Measurements from ENCODE around the gene ZNF362. TPM values are rescaled to one million over a fixed set of nuclear protein-coding genes. Genes with fewer than 3 reads are reported as not detected.

ZNF362 gene, protein sequence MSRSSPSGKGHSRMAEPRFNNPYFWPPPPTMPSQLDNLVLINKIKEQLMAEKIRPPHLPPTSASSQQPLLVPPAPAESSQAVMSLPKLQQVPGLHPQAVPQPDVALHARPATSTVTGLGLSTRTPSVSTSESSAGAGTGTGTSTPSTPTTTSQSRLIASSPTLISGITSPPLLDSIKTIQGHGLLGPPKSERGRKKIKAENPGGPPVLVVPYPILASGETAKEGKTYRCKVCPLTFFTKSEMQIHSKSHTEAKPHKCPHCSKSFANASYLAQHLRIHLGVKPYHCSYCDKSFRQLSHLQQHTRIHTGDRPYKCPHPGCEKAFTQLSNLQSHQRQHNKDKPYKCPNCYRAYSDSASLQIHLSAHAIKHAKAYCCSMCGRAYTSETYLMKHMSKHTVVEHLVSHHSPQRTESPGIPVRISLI
- polyA plus RNA-seq (2012; ENCODE audit: low read depth, missing spikeins), result 7.1 TPM

DNA sequence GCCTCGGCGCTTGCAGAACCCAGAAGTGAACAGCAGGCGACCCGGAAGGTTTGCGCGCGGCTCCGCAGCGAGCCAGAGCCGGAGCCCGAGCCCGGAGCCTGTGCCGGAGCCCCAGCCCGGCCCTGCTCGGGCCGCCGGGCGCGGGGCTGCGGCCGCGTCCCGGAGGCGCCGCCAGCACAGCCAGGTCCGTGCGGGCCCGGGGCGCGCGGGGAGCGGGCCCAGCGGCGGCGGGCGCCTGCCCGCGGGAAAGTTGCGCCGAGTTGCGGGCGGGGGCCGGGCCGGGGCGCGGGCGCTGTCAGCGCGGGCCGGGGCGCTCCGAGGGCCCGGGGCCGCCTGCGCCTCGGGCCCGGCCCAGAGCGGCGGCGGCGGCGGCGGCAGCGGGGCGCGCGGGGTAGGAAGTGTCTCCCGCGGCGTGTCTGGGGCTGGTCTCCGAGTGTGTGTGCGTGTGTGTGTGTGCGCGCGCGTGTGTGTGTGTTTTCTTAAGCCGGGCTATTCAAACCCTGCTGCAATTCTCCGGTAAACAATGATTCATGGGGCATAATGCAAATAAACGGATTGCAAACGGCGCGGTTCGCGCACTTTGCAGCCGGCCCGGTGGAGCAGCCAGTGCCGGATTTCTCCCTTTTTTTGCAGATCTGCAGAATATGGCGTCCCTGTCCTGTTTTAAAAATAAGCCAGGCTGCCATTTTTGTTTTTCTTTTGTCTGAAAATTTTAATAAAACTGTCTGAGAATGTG is at the start of gene ZNF362:
ZNF362 (plus strand) TSS at position 22 of the 736 bp plus-strand sequence. CDS start 14,083 bp downstream, outside the sequence.
- FAIRE-seq (peak; percentile 71), DNase-seq (ENCODE audit: insufficient read length, low spot score) (peak; percentile 78)
- TF ChIP-seq POLR2A (IDR thresholded peaks at IDR 0.05; ENCODE audit: low read depth, low read length) (no peak), SPI1 (IDR thresholded peaks at IDR 0.05; ENCODE audit: low read depth, low read length) (no peak), PAX5 (IDR thresholded peaks at IDR 0.05; ENCODE audit: insufficient read depth, low read length, severe bottlenecking) (no peak), POU2F2 (IDR thresholded peaks at IDR 0.05; ENCODE audit: low read depth, low read length) (no peak), POLR2AphosphoS5 (IDR thresholded peaks at IDR 0.05; ENCODE audit: low read depth, low read length) (no peak), TAF1 (IDR thresholded peaks at IDR 0.05; ENCODE audit: low read depth, low read length) (no peak)

DNA sequence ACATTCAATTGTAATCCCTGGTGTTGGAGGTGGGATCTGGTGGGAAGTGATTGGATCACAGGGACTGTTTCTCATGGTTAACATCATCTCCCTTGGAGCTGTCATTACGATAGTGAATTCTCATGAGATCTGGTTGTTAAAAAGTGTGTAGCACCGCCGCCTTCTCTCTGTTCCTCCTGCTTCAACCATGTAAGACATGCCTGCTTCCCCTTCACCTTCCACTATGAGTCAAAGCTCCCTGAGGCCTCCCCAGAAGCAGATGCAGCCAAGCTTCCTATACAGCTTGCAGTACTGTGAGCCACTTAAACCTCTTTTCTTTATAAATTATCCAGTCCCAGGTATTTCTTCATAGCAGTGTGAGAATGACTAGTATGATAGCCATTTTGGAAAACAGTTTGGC is 44.3 kb upstream of the ZNF362 start:
- FAIRE-seq (no peak), DNase-seq (ENCODE audit: insufficient read length, low spot score) (no peak)
- TF ChIP-seq POLR2AphosphoS5 (IDR thresholded peaks at IDR 0.05; ENCODE audit: low read depth, low read length) (no peak), TAF1 (IDR thresholded peaks at IDR 0.05; ENCODE audit: low read depth, low read length) (no peak), PAX5 (IDR thresholded peaks at IDR 0.05; ENCODE audit: insufficient read depth, low read length, severe bottlenecking) (no peak), SPI1 (IDR thresholded peaks at IDR 0.05; ENCODE audit: low read depth, low read length) (peak; percentile 39), POU2F2 (IDR thresholded peaks at IDR 0.05; ENCODE audit: low read depth, low read length) (no peak), POLR2A (IDR thresholded peaks at IDR 0.05; ENCODE audit: low read depth, low read length) (no peak)

DNA sequence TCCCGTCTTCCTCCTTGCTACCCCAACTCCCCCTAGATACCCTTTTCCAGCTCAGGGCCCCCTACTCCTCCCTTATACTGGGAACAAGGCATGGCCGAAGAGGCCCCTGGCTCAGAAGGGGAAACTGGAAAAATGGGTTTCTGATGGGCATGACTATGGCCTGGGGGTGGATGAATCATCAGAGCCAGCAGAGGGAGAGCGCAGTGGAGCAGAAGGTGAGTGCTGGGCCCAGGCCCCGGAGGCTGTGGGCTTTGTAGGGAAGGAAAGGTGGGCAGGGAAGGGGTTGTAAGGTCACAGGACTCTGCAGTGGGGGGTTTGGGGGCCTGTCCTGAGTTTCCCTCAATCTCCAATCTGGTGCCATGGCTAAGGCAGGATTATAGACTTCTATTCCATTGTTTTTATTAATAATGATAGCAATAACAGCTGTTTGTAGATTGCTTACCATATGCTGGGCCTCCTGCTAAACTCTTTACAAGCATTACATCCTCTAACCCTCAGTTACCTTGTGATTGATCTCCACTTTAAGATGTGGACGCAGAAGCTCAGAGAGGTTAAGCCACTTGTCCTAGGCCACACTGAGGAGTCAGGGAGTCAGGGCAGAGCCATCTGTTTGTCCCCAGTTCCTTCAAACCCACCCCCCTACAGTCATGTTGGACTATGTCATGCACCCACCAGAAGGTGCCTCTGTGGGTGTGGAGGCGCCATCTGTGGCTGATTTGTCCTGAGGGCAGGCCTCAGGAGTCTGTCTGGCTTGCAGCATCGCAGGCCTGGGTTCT is 36.2 kb upstream of the ZNF362 start:
- DNase-seq (ENCODE audit: insufficient read length, low spot score) (no peak), FAIRE-seq (no peak)
- no peak for TF ChIP-seq TAF1 (IDR thresholded peaks at IDR 0.05; ENCODE audit: low read depth, low read length)
- no peak for TF ChIP-seq POLR2A (IDR thresholded peaks at IDR 0.05; ENCODE audit: low read depth, low read length)
- no peak for TF ChIP-seq POLR2AphosphoS5 (IDR thresholded peaks at IDR 0.05; ENCODE audit: low read depth, low read length)
- no peak for TF ChIP-seq PAX5 (IDR thresholded peaks at IDR 0.05; ENCODE audit: insufficient read depth, low read length, severe bottlenecking)
- TF ChIP-seq SPI1 (IDR thresholded peaks at IDR 0.05; ENCODE audit: low read depth, low read length), result no peak
- no peak for TF ChIP-seq POU2F2 (IDR thresholded peaks at IDR 0.05; ENCODE audit: low read depth, low read length)

DNA sequence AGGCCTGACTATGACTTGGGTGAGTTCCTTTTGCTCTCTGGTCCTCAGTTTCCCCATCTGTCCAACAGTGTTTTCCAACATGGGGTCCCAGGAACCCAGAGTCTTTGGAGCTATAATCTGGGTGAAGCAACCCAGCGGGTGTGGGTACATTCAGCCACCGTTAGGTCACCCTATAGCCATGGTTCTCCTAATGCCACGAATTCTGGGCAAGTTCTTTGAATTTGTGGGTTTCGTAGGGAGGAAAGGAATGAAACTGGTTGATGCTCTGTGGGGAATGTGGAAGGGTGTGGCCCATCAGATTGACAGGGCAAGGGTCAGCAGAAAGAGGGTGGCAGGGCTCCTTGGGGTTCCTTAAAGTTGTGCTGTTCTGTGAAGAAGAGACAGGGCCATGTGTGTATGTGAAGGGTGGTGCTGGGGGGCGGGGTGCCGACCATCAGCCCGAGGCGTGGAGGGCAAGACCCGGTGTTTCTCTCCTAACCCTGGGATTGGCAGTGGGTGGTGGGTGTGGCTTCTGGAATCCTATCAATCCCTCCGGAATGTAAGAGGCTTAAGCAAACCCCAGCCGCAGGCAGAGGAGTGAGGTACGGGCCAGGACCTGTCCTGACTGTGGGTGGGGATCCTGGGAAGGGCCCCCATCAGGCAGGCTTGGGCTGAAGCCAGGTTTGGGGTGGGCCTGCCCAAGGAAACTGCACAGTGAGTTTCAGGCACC is 35.5 kb upstream of the ZNF362 start:
- DNase-seq (ENCODE audit: insufficient read length, low spot score), result no peak

DNA sequence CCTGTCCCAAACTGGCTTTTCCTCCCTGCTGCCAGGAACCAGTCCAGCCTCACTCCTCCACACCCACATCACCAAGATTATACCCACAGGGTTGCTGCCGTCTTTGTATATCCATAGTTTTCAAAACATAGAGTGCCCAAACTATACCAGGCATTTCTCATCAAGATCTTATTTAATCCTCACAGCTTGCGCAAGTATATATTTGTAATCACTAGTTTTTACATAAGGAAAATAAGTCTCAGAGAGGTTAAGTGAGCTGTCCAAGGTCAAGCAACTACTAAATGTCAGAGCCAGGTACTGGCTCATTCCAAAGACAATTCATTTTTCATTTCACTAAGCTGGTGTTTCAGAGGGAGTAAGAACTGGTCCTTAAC is 34.9 kb upstream of the ZNF362 start:
- no peak for DNase-seq (ENCODE audit: insufficient read length, low spot score)
- FAIRE-seq, result no peak
- TF ChIP-seq POLR2AphosphoS5 (IDR thresholded peaks at IDR 0.05; ENCODE audit: low read depth, low read length) (no peak), POLR2A (IDR thresholded peaks at IDR 0.05; ENCODE audit: low read depth, low read length) (no peak), SPI1 (IDR thresholded peaks at IDR 0.05; ENCODE audit: low read depth, low read length) (no peak), PAX5 (IDR thresholded peaks at IDR 0.05; ENCODE audit: insufficient read depth, low read length, severe bottlenecking) (no peak), TAF1 (IDR thresholded peaks at IDR 0.05; ENCODE audit: low read depth, low read length) (no peak), POU2F2 (IDR thresholded peaks at IDR 0.05; ENCODE audit: low read depth, low read length) (no peak)

More for the DNA sequence above, 35.5 kb upstream of the ZNF362 start:
- FAIRE-seq, result no peak
- TF ChIP-seq PAX5 (IDR thresholded peaks at IDR 0.05; ENCODE audit: insufficient read depth, low read length, severe bottlenecking) (no peak), SPI1 (IDR thresholded peaks at IDR 0.05; ENCODE audit: low read depth, low read length) (no peak), POLR2AphosphoS5 (IDR thresholded peaks at IDR 0.05; ENCODE audit: low read depth, low read length) (no peak), POLR2A (IDR thresholded peaks at IDR 0.05; ENCODE audit: low read depth, low read length) (no peak), POU2F2 (IDR thresholded peaks at IDR 0.05; ENCODE audit: low read depth, low read length) (no peak), TAF1 (IDR thresholded peaks at IDR 0.05; ENCODE audit: low read depth, low read length) (no peak)

DNA sequence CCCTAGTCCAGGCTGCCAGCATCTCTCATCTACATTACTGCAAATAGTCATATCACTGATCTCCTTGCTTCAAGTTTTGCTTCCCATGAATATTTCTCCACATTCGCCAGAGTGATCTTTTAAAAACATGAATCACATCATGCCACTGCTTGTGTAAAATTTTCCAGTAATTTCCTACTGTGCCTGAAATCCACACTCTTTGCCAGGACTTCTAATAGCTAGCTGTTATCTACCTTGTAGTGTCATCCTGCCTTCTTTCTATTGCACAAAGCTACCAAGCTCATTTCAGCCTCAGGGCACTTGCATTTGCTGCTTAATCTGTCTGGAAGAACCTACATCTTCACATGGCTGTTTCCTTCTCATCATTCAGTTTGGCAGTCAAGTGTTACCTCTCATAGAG is 33.9 kb upstream of the ZNF362 start:
- no peak for FAIRE-seq
- no peak for DNase-seq (ENCODE audit: insufficient read length, low spot score)
- TF ChIP-seq PAX5 (IDR thresholded peaks at IDR 0.05; ENCODE audit: insufficient read depth, low read length, severe bottlenecking), result no peak
- TF ChIP-seq POU2F2 (IDR thresholded peaks at IDR 0.05; ENCODE audit: low read depth, low read length), result no peak
- TF ChIP-seq POLR2A (IDR thresholded peaks at IDR 0.05; ENCODE audit: low read depth, low read length), result no peak
- TF ChIP-seq TAF1 (IDR thresholded peaks at IDR 0.05; ENCODE audit: low read depth, low read length), result no peak
- TF ChIP-seq SPI1 (IDR thresholded peaks at IDR 0.05; ENCODE audit: low read depth, low read length), result no peak
- no peak for TF ChIP-seq POLR2AphosphoS5 (IDR thresholded peaks at IDR 0.05; ENCODE audit: low read depth, low read length)

DNA sequence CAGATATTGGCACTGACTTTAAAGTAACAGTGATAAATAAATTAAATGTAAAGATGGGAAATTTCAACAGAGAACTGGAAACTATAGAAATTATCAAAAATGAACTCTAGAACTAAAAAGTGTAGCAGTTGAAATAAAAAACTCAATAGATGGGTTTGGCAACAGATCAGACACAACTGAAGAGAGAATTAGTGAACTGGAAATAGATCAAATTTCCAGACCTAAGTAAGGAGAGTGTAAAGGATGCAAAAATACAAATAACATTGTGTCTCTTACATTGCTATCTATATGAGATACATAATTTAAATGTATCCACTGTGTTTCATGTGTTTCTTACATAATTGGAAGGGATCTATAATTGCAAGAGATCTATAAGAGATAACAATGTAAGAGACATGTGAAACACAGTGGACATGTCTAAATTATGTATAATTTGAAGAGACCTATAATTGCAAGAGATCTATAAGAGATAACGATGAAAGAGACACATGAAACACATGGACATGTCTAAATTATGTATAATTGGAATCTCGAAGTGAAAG is 32.1 kb upstream of the ZNF362 start:
- TF ChIP-seq SPI1 (IDR thresholded peaks at IDR 0.05; ENCODE audit: low read depth, low read length) (no peak), TAF1 (IDR thresholded peaks at IDR 0.05; ENCODE audit: low read depth, low read length) (no peak), POLR2AphosphoS5 (IDR thresholded peaks at IDR 0.05; ENCODE audit: low read depth, low read length) (no peak), POLR2A (IDR thresholded peaks at IDR 0.05; ENCODE audit: low read depth, low read length) (no peak), POU2F2 (IDR thresholded peaks at IDR 0.05; ENCODE audit: low read depth, low read length) (no peak), PAX5 (IDR thresholded peaks at IDR 0.05; ENCODE audit: insufficient read depth, low read length, severe bottlenecking) (no peak)
- DNase-seq (ENCODE audit: insufficient read length, low spot score) (no peak), FAIRE-seq (no peak)

DNA sequence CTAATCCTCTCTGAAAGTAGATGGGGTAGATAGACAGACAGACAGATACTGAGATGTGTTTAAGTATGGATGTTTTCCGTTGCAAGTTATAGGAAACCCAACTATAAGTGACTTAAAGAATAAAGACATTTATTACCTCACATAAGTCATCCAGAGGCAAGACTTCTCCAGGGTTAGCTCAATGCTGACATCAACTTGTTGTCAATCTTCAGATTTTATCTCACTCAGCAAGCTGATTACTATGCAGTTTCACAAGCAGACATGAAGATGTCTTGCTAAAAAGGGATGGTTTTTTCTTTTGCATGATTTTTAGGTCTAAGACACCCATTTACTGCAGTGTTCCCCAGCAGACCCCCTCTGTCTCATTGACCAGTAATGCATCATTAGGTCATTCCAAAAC is 30.7 kb upstream of the ZNF362 start:
- FAIRE-seq (no peak), DNase-seq (ENCODE audit: insufficient read length, low spot score) (no peak)
- TF ChIP-seq TAF1 (IDR thresholded peaks at IDR 0.05; ENCODE audit: low read depth, low read length), result no peak
- no peak for TF ChIP-seq PAX5 (IDR thresholded peaks at IDR 0.05; ENCODE audit: insufficient read depth, low read length, severe bottlenecking)
- TF ChIP-seq POLR2AphosphoS5 (IDR thresholded peaks at IDR 0.05; ENCODE audit: low read depth, low read length), result no peak
- TF ChIP-seq SPI1 (IDR thresholded peaks at IDR 0.05; ENCODE audit: low read depth, low read length), result no peak
- no peak for TF ChIP-seq POLR2A (IDR thresholded peaks at IDR 0.05; ENCODE audit: low read depth, low read length)
- no peak for TF ChIP-seq POU2F2 (IDR thresholded peaks at IDR 0.05; ENCODE audit: low read depth, low read length)
